ENCODE results near the gene COL18A1. TPM values are rescaled to one million over a fixed set of nuclear protein-coding genes. Genes with fewer than 3 reads are reported as not detected.

The COL18A1 gene
- total and polyA plus RNA-seq, 2 of the 8 experiments (the other 6 are each of a cell fraction or from before 2014, with no cell fraction given) = 145 to 201 TPM

GRCh38 chr21:45513003-45513717 is 108.2 kb downstream of the COL18A1 start:
- no peaks in the 10 kb centered on the region; a peak in 1 of 7 replicates for H3K4me1 ChIP-seq (replicated peaks in 1 of 4; ENCODE audit: control insufficient read depth in 3 of 4, insufficient read depth in 4 of 4, low read length in 3 of 4)
- TF ChIP-seq POLR2AphosphoS5 (IDR thresholded peaks at IDR 0.05; ENCODE audit: low read depth, low read length) (peak; percentile 65; the same call in 1 of the 2 replicates), PHF8 (conservative IDR thresholded peaks at IDR 0.05; ENCODE audit: low read depth, low read length) (no peak), POLR2A (IDR thresholded peaks at IDR 0.05; ENCODE audit: control extremely low read depth in 1 of 2, low read depth in 2 of 2, low read length in 2 of 2) (peak in 1 of 2 experiments; percentile 55; a peak in 1 of 3 replicates), CBX5 (IDR thresholded peaks at IDR 0.05; ENCODE audit: low read depth, low read length) (no peak)
- no peak overlapping the region; the same call in none of the 2 replicates for H4K8ac ChIP-seq (ENCODE audit: extremely low read depth, insufficient read depth, low read length)
- no peak overlapping the region for H2AK5ac ChIP-seq (ENCODE audit: low read depth, low read length)
- no peak overlapping the region for H2BK120ac ChIP-seq (replicated peaks; ENCODE audit: low read depth, low read length)
- H3K9me3 ChIP-seq (ENCODE audit: insufficient read depth in 2 of 2, low read depth in 1 of 2, low read length in 1 of 2) = peaks cover 0 to under 1% of the 10 kb centered on the region in 2 experiments; a peak in 1 of 4 replicates
- no peak overlapping the region for H3K4me3 ChIP-seq (ENCODE audit: extremely low read depth in 1 of 4, insufficient read depth in 2 of 4, low read depth in 3 of 4, low read length in 4 of 4)
- H3K27ac ChIP-seq (ENCODE audit: low read depth, low read length) = no peak overlapping the region
- no peak overlapping the region for H3K14ac ChIP-seq (ENCODE audit: insufficient read length)
- peaks cover 0 to 42% (median 10%) of the 10 kb centered on the region in 4 experiments; a peak in 6 of 8 replicates for H3K36me3 ChIP-seq (ENCODE audit: control insufficient read depth in 2 of 4, insufficient read depth in 4 of 4, low read length in 3 of 4)
- CTCF ChIA-PET (ENCODE audit: partially characterized antibody) = interaction anchor here (0.8 kb wide), 1 partner anchor 35 kb away, joined by 3 read pairs; no protein-coding TSS in a partner anchor
- peaks cover 3% of the 10 kb centered on the region; the same call in 1 of the 2 replicates for H3K23me2 ChIP-seq (ENCODE audit: low read depth, low read length)
- no peak overlapping the region for H4K5ac ChIP-seq (ENCODE audit: insufficient read length, low read depth, low read length)
- H4K91ac ChIP-seq (replicated peaks; ENCODE audit: insufficient read length, low read length) = no peak overlapping the region
- peaks cover 8 to 27% of the 10 kb centered on the region in 2 experiments for H4K20me1 ChIP-seq (replicated peaks in 1 of 2; ENCODE audit: control insufficient read depth in 1 of 2, insufficient read depth in 2 of 2, low read length in 2 of 2)
- H3K23ac ChIP-seq (ENCODE audit: insufficient read length) = no peak overlapping the region
- H2AFZ ChIP-seq (ENCODE audit: low read length) = no peak overlapping the region
- no peak overlapping the region for H3K56ac ChIP-seq (replicated peaks; ENCODE audit: insufficient read length, low read depth, low read length)
- H2BK20ac ChIP-seq (ENCODE audit: low read length) = no peak overlapping the region
- H3K27me3 ChIP-seq (replicated peaks in 1 of 4; ENCODE audit: control insufficient read depth in 3 of 4, extremely low read depth in 1 of 4, insufficient read depth in 3 of 4, low read length in 3 of 4) = no peaks in the 10 kb centered on the region
- H3K79me1 ChIP-seq (ENCODE audit: low read depth, low read length) = no peaks in the 10 kb centered on the region
- POLR2A ChIA-PET (ENCODE audit: partially characterized antibody) = interaction anchor here (0.7 to 1.1 kb wide), 6 partner anchors 9 to 33 kb away, joined by 3 to 6 read pairs (median 3); no protein-coding TSS in a partner anchor
- no peak overlapping the region for H3K9ac ChIP-seq (replicated peaks in 1 of 4; ENCODE audit: extremely low read depth in 1 of 4, low read depth in 3 of 4, low read length in 3 of 4)
- no peaks in the 10 kb centered on the region for H3K79me2 ChIP-seq (ENCODE audit: control insufficient read depth in 1 of 2, insufficient read depth in 2 of 2, low read length in 2 of 2)
- no peak for DNase-seq (ENCODE audit: low read depth in 1 of 2, low spot score in 2 of 2)
- no peak overlapping the region for H3K4ac ChIP-seq (replicated peaks; ENCODE audit: insufficient read length, low read depth, low read length)
- no peak overlapping the region for H2BK12ac ChIP-seq (ENCODE audit: low read depth, low read length)
- no peak overlapping the region for H3K4me2 ChIP-seq (ENCODE audit: insufficient read depth in 1 of 2, low read depth in 2 of 2, low read length in 2 of 2)
- H2BK5ac ChIP-seq (ENCODE audit: low read depth, low read length) = no peak overlapping the region
- FAIRE-seq = no peak
- WGBS, 2 experiments (ENCODE audit: extremely low coverage in 1 of 2, insufficient coverage in 1 of 2, insufficient read length in 1 of 2, insufficient replicate concordance in 2 of 2, low coverage in 1 of 2, low lambda C conversion rate in 2 of 2, missing lambda C conversion rate in 1 of 2) = 93% methylated on average over 19 of the region's 19 CpGs; no CpG with 5 or more reads in 1 of the 2 experiments
- no peak overlapping the region for H3K18ac ChIP-seq (ENCODE audit: extremely low read depth, low read length)
- H2BK15ac ChIP-seq (ENCODE audit: low read length) = no peak overlapping the region

Measured in H1 (cell line).